RPMI7951 (cell line): Measurements from ENCODE around the gene TEX9. TPM values are rescaled to one million over a fixed set of nuclear protein-coding genes. Genes with fewer than 3 reads are reported as not detected.
"Not testable (repeated sequence)": the region's sequence is repeated elsewhere in the genome, so short reads cannot be mapped to it uniquely, and the experiment has no call there.

Experiments
- DNase-seq: peaks from one replicate; pipeline ENCODE4 v3.0.0-alpha.2; 2012; ENCODE audit warnings: low read depth
- total RNA-seq: library from RNA; depleted of rRNA; stranded (reverse); fragments of >200 nt; shearing (Covaris generic); gene quantifications from 2 replicates; pipeline ENCODE4 v1.2.3, GENCODE V29; 2014; rRNA removed

TEX9 gene
- 4.9 and 5.4 TPM in 2 replicates for total RNA-seq

DNA sequence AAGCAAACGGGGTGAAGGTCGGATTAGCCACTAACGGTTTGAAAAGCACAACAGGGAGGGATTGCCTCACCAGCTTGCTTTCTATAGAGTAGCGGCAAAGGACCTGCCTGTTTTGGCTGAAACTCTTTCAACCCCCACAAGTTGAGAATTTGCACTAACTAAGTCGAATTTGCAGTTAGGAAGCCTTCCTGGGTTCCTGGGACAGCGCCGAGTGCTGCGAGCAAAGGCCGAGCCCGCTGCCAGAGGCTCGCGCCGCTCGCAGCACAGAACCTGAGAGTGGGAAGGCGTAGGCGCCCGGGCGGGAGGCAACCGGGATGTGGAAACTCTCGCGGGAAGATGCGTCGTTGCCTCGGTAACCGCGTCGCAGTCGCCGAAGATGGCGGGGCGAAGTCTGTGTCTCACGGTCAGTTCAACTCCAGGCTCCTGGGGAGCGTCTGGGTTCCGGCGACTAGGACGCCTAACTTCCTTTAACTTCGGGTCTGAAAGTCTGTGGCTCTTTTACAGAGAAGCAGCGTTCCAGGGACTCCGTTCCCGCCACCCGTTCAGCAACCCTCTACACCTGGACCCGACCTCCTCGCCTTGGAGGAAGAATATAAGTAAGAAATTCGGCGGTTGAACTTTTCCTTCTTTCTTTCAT is at the start of gene TEX9:
Gene TEX9, plus strand, starts transcription at position 352 of the 637 bp plus-strand sequence. Its CDS starts 25 bp downstream, at position 377.
- DNase-seq, result peak; percentile 85

DNA sequence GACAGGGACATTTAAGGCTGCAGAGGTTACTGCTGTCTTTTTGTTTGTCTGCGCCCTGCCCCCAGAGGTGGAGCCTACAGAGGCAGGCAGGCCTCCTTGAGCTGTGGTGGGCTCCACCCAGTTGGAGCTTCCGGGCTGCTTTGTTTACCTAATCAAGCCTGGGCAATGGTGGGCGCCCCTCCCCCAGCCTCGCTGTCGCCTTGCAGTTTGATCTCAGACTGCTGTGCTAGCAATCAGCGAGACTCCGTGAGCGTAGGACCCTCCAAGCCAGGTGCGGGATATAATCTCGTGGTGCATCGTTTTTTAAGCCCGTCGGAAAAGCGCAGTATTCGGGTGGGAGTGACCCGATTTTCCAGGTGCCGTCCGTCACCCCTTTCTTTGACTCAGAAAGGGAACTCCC is 48.7 kb upstream of the TEX9 start:
- not testable (repeated sequence) for DNase-seq

- DNase-seq, result no peak
Measured at GRCh38 chr15:56320316-56320715, 44.9 kb upstream of the TEX9 start.

- DNase-seq, result no peak
Measured at GRCh38 chr15:56320861-56321260, 44.4 kb upstream of the TEX9 start.

DNA sequence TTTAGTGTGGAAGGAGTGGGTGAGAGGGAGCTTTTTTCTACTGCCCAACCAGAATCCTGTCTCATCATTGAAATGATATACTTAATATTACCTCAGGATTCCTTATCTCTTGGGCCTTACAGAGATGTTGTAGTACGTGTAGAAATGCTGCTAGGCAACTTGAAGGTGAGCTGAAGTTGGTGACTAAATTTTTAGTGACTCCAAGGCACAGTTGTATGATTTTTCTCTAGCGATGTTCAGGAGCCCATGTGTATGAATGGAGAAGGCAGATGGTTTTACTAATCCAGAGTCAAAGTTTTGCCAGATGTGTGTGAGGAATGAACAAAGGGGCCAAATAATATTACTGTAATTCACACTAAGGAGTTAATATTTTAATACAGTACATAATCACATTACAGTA is 42.8 kb upstream of the TEX9 start:
- no peak for DNase-seq

- DNase-seq, result no peak
Measured at GRCh38 chr15:56323435-56323834, 41.8 kb upstream of the TEX9 start.

DNA sequence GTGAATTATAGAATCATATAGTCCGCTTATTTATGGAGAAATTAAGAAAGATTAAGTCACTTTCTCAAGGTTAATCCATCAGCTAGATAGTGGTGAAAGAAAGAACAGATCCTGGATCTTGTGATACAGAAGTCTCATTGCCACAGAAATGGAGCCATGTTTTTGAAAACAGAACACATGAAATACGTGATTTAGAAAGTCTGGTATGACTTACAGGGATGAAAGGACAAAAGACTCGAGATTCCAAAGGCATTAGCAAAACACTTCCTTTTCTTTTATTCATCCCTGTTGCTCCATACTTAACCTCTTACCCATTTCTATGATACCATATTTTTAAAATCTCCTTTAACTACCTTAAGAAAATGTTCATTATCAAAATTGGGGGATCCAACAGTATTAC is 40.0 kb upstream of the TEX9 start:
- DNase-seq, result no peak

DNA sequence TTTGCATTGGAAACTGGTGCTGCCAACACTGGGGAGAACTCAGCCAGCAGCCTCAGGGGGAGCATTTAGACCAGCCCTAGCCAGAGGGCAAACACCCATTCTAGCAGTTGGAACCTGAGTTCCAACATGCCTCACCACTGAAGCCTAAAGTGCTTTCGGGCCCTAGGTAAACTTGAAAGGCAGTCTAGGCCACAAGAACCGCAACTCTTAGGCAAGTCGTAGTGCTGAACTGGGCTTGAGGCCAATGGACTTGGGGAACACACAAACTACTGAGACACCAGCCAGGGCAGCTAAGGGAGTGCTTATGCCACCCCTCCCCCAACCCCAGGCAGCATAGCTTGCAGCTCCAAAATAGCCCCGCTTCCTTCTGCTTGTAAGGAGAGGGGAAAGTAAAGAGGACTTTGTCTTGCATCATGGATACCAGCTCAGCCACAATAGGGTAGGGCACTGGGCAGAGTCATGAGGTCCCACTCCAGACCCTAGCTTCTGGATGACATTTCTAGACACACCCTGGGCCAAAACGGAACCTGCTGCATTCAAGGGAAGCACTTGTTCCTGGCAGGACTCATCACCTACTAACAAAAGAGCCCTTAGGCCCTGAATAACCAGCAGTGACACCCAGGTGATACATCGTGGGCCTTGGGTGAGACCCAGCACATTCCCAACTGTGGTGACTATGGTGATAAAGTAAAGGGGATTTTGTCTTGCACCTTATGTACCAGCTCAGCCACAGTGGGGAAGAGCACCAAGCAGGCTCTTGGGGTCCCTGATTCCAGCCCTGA is 37.3 kb upstream of the TEX9 start:
- peak; percentile 24 for DNase-seq

GRCh38 chr15:56337084-56337725 is 28.0 kb upstream of the TEX9 start:
- no peak for DNase-seq

- no peak for DNase-seq
Measured at GRCh38 chr15:56339594-56339993, 25.6 kb upstream of the TEX9 start.

DNA sequence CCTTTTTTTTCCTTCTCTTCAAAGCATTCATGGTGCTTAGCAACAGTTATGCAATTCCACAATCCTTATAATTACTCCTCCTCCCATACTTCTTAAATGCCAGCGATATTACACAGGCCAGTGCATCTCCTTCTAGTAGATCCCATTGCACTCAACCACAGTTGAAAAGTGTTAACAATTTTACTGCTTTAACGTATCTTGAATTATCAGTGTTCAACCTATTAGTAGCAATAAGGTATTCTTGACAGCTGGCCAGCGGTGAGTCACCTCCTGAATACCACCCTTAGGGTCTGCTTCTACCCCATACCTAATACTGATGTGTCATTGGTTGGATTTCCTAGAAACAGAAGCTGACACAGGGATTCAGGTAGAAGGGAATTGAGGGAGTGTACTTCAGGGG is 24.0 kb upstream of the TEX9 start:
- peak; percentile 25 for DNase-seq

DNA sequence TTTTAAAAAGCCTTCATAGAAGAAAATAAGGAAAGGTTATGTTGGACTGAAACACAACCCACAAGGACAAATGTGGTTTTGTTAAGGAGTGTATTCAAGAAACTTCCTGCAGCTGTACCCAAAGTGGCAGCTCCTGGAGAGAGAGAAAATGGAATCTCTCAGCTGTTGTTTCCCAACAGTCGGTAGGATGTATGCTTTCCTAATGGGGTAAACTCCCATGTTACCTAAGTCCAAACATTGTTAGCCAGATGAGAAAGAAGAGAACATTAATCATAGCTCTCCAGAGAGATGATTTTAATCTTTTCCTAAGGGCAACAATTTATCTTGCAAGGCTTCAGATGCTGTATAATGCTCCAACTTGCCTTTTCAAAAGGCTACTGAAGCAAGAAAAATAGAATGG is 22.6 kb upstream of the TEX9 start:
- peak; percentile 42 for DNase-seq

DNA sequence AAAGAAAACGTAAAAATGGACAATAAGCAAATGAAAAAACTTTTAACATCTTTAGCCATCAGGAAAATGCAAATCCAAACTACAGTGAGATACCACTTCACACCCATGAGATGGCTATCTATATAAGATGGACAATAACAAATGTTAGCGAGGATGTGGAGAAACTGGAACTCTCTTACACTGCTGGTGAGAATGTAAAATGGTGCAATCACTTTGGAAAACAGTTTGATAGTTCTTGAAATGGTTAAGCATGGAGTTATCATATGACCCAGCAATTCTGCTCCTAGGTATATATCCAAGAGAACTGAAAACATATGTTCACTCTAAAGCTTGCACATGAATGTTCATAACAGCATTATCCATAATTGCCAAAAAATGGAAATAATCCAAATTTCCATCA is 21.3 kb upstream of the TEX9 start:
- DNase-seq, result no peak

DNA sequence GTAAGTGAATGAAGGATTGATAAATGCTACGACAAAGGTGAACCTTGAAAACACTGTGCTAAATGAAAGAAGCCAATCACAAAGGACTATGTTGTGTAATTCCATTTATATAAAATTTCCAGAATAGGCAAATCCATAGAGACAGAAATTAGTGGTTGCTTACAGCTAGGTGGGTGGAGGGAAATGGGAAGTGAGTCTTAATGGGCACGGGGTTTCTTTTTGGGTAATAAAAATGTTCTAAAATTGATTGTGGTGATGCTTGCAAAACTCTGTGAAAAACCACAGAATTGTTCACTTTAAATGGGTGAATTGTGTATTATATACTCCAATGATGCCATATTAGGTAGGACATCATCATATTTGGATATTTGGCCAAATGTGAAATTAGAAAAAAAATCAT is 20.9 kb upstream of the TEX9 start:
- DNase-seq, result no peak

DNA sequence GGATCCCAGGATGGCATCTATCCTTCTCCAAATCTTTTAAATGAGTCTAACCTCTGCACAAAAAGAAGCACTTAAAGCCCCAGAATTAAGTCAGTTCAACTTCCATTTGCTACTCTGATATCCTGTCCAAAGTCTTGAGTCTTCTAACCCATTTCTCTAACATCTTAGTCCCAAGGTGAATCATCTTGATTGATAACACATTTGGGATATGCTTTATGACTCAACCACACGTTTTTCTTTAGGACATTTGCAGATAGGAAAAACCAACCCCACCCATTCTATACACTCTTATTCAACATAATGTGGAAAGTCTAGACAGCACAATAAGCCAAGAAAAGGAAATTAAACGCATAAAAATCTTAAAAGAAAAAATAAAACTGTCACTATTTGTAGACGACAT is 18.8 kb upstream of the TEX9 start:
- DNase-seq, result no peak

GRCh38 chr15:56349554-56349953 is 15.7 kb upstream of the TEX9 start:
- no peak for DNase-seq

GRCh38 chr15:56351353-56351752 is 13.9 kb upstream of the TEX9 start:
- no peak for DNase-seq

GRCh38 chr15:56351957-56352506 is 13.2 kb upstream of the TEX9 start:
- DNase-seq, result no peak

- DNase-seq, result no peak
Measured at GRCh38 chr15:56353119-56353518, 12.1 kb upstream of the TEX9 start.

DNA sequence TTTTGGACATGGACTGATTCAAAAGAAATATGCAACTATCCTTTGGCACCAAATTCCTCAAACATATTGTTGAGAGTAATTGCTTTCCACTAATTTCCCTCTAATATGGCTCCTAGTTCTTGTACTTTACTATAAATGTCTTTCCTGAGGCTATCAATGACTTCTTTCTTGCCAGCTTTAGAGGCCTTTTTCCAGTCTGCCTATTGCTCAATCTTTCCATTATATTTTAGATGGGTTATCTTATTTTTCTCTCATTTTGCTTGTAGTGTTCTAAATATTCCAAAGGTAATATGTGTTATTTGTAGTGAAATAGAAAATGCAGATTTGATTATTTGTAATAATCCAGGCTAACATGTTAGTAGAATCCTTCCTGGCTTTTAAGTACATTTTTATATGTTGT is 11.5 kb upstream of the TEX9 start:
- DNase-seq, result no peak

DNA sequence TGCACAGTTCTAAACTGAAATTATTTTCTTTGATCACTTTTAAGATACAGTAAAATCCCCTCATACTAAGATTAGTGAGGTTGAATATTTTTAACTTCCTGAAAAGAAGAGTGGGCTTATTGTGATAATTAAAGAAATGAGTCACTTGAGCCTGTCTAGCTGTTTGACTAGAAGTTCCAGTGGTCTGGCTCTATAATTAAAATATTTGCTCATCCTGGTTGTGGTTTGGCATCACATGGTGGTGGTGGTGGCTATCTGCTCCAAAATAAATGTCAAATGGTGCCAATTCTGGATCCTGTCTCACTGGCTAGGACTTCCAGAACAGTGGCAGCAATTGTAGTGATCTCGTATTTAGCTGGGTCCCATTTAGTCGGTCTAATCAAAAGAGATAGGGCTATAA is 8.6 kb upstream of the TEX9 start:
- peak; percentile 88 for DNase-seq

DNA sequence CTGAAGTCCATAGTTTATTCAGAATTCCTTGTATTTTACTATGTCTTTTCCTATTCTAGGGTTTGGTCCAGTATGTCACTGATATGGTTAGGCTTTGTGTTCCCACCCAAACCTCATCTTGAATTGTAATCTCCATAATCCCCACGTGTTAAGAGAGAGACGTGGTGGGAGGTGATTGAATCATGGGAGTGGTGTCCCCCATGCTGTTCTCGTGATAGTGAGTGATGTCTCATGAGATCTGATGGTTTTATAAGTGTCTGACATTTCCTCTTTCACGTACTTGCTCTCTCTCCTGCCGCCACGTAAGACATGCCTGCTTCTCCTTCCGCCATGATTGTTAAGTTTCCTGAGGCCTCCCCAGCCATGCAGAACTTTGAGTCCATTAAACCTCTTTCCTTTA is 6.6 kb upstream of the TEX9 start:
- DNase-seq, result no peak

- DNase-seq, result no peak
Measured at GRCh38 chr15:56361987-56362386, 3.2 kb upstream of the TEX9 start.
